Measurements from ENCODE around the gene GGT6.
"Not testable (repeated sequence)": the region's sequence is repeated elsewhere in the genome, so short reads cannot be mapped to it uniquely, and the experiment has no call there.

The GGT6 gene, protein sequence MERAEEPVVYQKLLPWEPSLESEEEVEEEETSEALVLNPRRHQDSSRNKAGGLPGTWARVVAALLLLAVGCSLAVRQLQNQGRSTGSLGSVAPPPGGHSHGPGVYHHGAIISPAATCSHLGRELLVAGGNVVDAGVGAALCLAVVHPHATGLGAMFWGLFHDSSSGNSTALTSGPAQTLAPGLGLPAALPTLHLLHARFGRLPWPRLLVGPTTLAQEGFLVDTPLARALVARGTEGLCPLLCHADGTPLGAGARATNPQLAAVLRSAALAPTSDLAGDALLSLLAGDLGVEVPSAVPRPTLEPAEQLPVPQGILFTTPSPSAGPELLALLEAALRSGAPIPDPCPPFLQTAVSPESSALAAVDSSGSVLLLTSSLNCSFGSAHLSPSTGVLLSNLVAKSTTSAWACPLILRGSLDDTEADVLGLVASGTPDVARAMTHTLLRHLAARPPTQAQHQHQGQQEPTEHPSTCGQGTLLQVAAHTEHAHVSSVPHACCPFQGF

GRCh38 chr17:4560421-4560820 lies at the start of gene GGT6:
TSS of gene GGT6 (minus strand) at chr17:4560577. CDS start at chr17:4560521, 56 bp downstream.
- Histone ChIP-seq H3K9me3 (ENCODE audit: control insufficient read depth in 2 of 2, low read length in 2 of 2) (no peaks in the 10 kb centered on the region), H3K9ac (ENCODE audit: low read length in 2 of 2) (no peak within 1 kb of the TSS), H3K4me3 (ENCODE audit: low read length in 2 of 2) (no peak within 1 kb of the TSS), H3K27ac (ENCODE audit: low read length) (no peak within 1 kb of the TSS), H3K27me3 (ENCODE audit: control insufficient read depth in 1 of 2, insufficient read depth in 2 of 2, low read length in 2 of 2) (peaks cover 3 to 6% of the 10 kb centered on the region in 2 donors), H3K4me1 (ENCODE audit: control insufficient read depth, insufficient read depth, low read length) (peaks cover 7% of the 10 kb centered on the region), H3K36me3 (ENCODE audit: control insufficient read depth in 2 of 2, insufficient read depth in 2 of 2, low read length in 2 of 2) (no peaks in the 10 kb centered on the region)

DNA sequence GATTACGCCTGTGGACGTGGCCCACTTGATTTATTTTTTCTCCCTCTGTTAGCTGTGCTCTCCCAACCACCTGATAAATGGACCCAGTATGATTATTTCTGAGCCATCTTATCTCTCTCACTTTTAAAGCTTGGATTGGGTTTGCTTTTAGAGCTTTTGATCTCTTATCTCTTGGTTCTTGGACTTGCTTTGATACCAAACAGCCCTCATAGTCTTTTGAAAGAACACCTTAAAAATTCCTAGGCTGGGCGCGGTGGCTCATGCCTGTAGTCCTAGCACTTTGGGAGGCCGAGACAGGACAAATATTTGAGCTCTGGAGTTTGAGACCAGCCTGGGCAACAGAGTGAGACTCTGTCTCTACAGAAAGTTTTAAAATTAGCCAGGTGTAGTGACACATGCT lies 49.8 kb upstream of the GGT6 start:
- Histone ChIP-seq H3K36me3 (ENCODE audit: control insufficient read depth in 2 of 2, insufficient read depth in 2 of 2, low read length in 2 of 2) (no peaks in the 10 kb centered on the region), H3K9me3 (ENCODE audit: control insufficient read depth in 2 of 2, low read length in 2 of 2) (no peaks in the 10 kb centered on the region), H3K27ac (ENCODE audit: low read length) (no peak overlapping the region), H3K4me3 (ENCODE audit: low read length in 2 of 2) (no peak overlapping the region), H3K9ac (ENCODE audit: low read length in 2 of 2) (no peak overlapping the region), H3K4me1 (ENCODE audit: control insufficient read depth, insufficient read depth, low read length) (no peaks in the 10 kb centered on the region), H3K27me3 (ENCODE audit: control insufficient read depth in 1 of 2, insufficient read depth in 2 of 2, low read length in 2 of 2) (no peaks in the 10 kb centered on the region)

DNA sequence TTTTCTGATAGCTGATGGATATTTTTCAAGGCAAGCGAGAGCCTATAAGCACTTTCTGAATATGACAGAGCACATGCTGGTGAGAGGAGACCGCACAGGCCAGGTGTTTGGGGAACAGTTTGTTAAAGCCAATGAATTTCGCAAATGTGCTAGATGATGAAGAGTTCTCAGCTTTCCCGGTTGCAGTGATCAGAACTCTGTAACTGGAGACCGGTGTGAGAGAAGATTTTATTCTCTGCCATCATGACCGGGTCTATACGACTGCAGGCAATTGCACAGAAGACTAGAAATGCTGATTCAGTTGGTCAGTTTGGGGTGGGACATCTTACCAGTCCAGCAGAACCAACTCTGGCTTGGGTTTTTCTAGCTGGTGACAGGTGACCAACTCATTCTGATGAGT lies 49.4 kb upstream of the GGT6 start:
- no peaks in the 10 kb centered on the region for H3K4me1 ChIP-seq (ENCODE audit: control insufficient read depth, insufficient read depth, low read length)
- no peak overlapping the region for H3K9ac ChIP-seq (ENCODE audit: low read length in 2 of 2)
- H3K4me3 ChIP-seq (ENCODE audit: low read length in 2 of 2), result no peak overlapping the region
- no peaks in the 10 kb centered on the region for H3K27me3 ChIP-seq (ENCODE audit: control insufficient read depth in 1 of 2, insufficient read depth in 2 of 2, low read length in 2 of 2)
- H3K36me3 ChIP-seq (ENCODE audit: control insufficient read depth in 2 of 2, insufficient read depth in 2 of 2, low read length in 2 of 2), result no peaks in the 10 kb centered on the region
- H3K27ac ChIP-seq (ENCODE audit: low read length), result no peak overlapping the region
- no peaks in the 10 kb centered on the region for H3K9me3 ChIP-seq (ENCODE audit: control insufficient read depth in 2 of 2, low read length in 2 of 2)

- Histone ChIP-seq H3K27me3 (ENCODE audit: control insufficient read depth in 1 of 2, insufficient read depth in 2 of 2, low read length in 2 of 2) (no peaks in the 10 kb centered on the region), H3K36me3 (ENCODE audit: control insufficient read depth in 2 of 2, insufficient read depth in 2 of 2, low read length in 2 of 2) (no peaks in the 10 kb centered on the region), H3K4me3 (ENCODE audit: low read length in 2 of 2) (no peak overlapping the region), H3K4me1 (ENCODE audit: control insufficient read depth, insufficient read depth, low read length) (peaks cover 4% of the 10 kb centered on the region), H3K9me3 (ENCODE audit: control insufficient read depth in 2 of 2, low read length in 2 of 2) (no peaks in the 10 kb centered on the region), H3K9ac (ENCODE audit: low read length in 2 of 2) (no peak overlapping the region), H3K27ac (ENCODE audit: low read length) (no peak overlapping the region)
Observed at GRCh38 chr17:4607773-4608187, 47.4 kb upstream of the GGT6 start.

- Histone ChIP-seq H3K9me3 (ENCODE audit: control insufficient read depth in 2 of 2, low read length in 2 of 2) (no peaks in the 10 kb centered on the region), H3K4me1 (ENCODE audit: control insufficient read depth, insufficient read depth, low read length) (peaks cover 4% of the 10 kb centered on the region), H3K9ac (ENCODE audit: low read length in 2 of 2) (no peak overlapping the region), H3K4me3 (ENCODE audit: low read length in 2 of 2) (no peak overlapping the region), H3K27me3 (ENCODE audit: control insufficient read depth in 1 of 2, insufficient read depth in 2 of 2, low read length in 2 of 2) (no peaks in the 10 kb centered on the region), H3K27ac (ENCODE audit: low read length) (no peak overlapping the region), H3K36me3 (ENCODE audit: control insufficient read depth in 2 of 2, insufficient read depth in 2 of 2, low read length in 2 of 2) (no peaks in the 10 kb centered on the region)
Observed at GRCh38 chr17:4607261-4607741, 46.9 kb upstream of the GGT6 start.

- H3K27me3 ChIP-seq (ENCODE audit: control insufficient read depth in 1 of 2, insufficient read depth in 2 of 2, low read length in 2 of 2), result no peaks in the 10 kb centered on the region
- H3K9me3 ChIP-seq (ENCODE audit: control insufficient read depth in 2 of 2, low read length in 2 of 2), result no peaks in the 10 kb centered on the region
- no peak overlapping the region for H3K27ac ChIP-seq (ENCODE audit: low read length)
Observed at GRCh38 chr17:4605826-4606225, 45.4 kb upstream of the GGT6 start.

DNA sequence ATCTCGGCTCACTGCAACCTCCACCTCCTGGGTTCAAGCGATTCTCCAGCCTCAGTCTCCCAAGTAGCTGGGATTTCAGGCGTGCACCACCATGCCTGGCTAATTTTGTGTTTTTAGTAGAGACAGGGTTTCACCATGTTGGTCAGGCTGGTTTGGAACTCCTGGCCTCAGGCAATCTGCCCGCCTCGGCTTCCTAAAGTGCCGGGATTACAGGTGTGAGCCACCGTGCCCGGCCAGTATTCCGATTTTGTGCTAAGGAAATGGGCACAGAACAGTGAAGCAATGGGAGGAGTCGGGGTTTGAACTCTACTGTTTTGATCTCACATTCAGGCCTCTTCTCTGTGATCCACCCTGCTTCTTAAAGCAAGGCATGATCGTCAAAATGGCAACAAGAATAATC lies 44.4 kb upstream of the GGT6 start:
- not testable (repeated sequence) for H3K27me3 ChIP-seq (ENCODE audit: control insufficient read depth in 1 of 2, insufficient read depth in 2 of 2, low read length in 2 of 2); H3K4me1 ChIP-seq (ENCODE audit: control insufficient read depth, insufficient read depth, low read length); H3K9ac ChIP-seq (ENCODE audit: low read length in 2 of 2); H3K4me3 ChIP-seq (ENCODE audit: low read length in 2 of 2); H3K27ac ChIP-seq (ENCODE audit: low read length); H3K36me3 ChIP-seq (ENCODE audit: control insufficient read depth in 2 of 2, insufficient read depth in 2 of 2, low read length in 2 of 2); H3K9me3 ChIP-seq (ENCODE audit: control insufficient read depth in 2 of 2, low read length in 2 of 2)

More at GRCh38 chr17:4605826-4606225, 45.4 kb upstream of the GGT6 start:
- Histone ChIP-seq H3K4me1 (ENCODE audit: control insufficient read depth, insufficient read depth, low read length) (peaks cover 4% of the 10 kb centered on the region), H3K9ac (ENCODE audit: low read length in 2 of 2) (no peak overlapping the region), H3K36me3 (ENCODE audit: control insufficient read depth in 2 of 2, insufficient read depth in 2 of 2, low read length in 2 of 2) (no peaks in the 10 kb centered on the region), H3K4me3 (ENCODE audit: low read length in 2 of 2) (no peak overlapping the region)

GRCh38 chr17:4604111-4604644 lies 43.8 kb upstream of the GGT6 start:
- H3K27me3 ChIP-seq (ENCODE audit: control insufficient read depth in 1 of 2, insufficient read depth in 2 of 2, low read length in 2 of 2), result peaks cover 0 to 5% of the 10 kb centered on the region in 2 donors
- no peaks in the 10 kb centered on the region for H3K9me3 ChIP-seq (ENCODE audit: control insufficient read depth in 2 of 2, low read length in 2 of 2)
- H3K4me1 ChIP-seq (ENCODE audit: control insufficient read depth, insufficient read depth, low read length), result peaks cover 10% of the 10 kb centered on the region
- no peak overlapping the region for H3K27ac ChIP-seq (ENCODE audit: low read length)
- H3K9ac ChIP-seq (ENCODE audit: low read length in 2 of 2), result no peak overlapping the region
- H3K36me3 ChIP-seq (ENCODE audit: control insufficient read depth in 2 of 2, insufficient read depth in 2 of 2, low read length in 2 of 2), result no peaks in the 10 kb centered on the region
- no peak overlapping the region for H3K4me3 ChIP-seq (ENCODE audit: low read length in 2 of 2)

- Histone ChIP-seq H3K9me3 (ENCODE audit: control insufficient read depth in 2 of 2, low read length in 2 of 2) (no peaks in the 10 kb centered on the region), H3K4me1 (ENCODE audit: control insufficient read depth, insufficient read depth, low read length) (peaks cover 10% of the 10 kb centered on the region), H3K27me3 (ENCODE audit: control insufficient read depth in 1 of 2, insufficient read depth in 2 of 2, low read length in 2 of 2) (peaks cover 0 to 5% of the 10 kb centered on the region in 2 donors), H3K4me3 (ENCODE audit: low read length in 2 of 2) (no peak overlapping the region), H3K27ac (ENCODE audit: low read length) (no peak overlapping the region), H3K9ac (ENCODE audit: low read length in 2 of 2) (no peak overlapping the region), H3K36me3 (ENCODE audit: control insufficient read depth in 2 of 2, insufficient read depth in 2 of 2, low read length in 2 of 2) (no peaks in the 10 kb centered on the region)
Observed at GRCh38 chr17:4602041-4602440, 41.7 kb upstream of the GGT6 start.

DNA sequence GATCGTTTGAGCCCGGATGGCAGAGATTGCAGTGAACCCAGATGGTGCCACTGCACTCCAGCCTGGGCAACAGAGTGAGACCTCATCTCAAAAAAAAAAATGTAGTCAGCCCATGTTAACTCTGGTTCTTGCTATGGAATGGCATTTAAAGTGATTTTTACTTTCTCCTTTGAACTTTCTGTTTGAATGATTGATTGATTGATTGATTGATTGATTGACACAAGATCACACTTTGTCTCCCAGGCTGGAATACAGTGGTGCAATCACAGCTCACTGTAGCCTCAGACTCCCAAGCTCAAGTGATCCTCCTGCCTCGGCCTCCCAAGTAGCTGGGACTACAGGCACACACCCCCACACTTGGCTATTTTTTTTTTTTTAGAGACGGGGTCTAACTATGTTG lies 40.9 kb upstream of the GGT6 start:
- Histone ChIP-seq H3K4me3 (ENCODE audit: low read length in 2 of 2) (no peak overlapping the region), H3K9me3 (ENCODE audit: control insufficient read depth in 2 of 2, low read length in 2 of 2) (no peaks in the 10 kb centered on the region), H3K9ac (ENCODE audit: low read length in 2 of 2) (no peak overlapping the region), H3K36me3 (ENCODE audit: control insufficient read depth in 2 of 2, insufficient read depth in 2 of 2, low read length in 2 of 2) (no peaks in the 10 kb centered on the region), H3K27ac (ENCODE audit: low read length) (no peak overlapping the region), H3K4me1 (ENCODE audit: control insufficient read depth, insufficient read depth, low read length) (peaks cover 10% of the 10 kb centered on the region), H3K27me3 (ENCODE audit: control insufficient read depth in 1 of 2, insufficient read depth in 2 of 2, low read length in 2 of 2) (peaks cover 0 to 5% of the 10 kb centered on the region in 2 donors)

DNA sequence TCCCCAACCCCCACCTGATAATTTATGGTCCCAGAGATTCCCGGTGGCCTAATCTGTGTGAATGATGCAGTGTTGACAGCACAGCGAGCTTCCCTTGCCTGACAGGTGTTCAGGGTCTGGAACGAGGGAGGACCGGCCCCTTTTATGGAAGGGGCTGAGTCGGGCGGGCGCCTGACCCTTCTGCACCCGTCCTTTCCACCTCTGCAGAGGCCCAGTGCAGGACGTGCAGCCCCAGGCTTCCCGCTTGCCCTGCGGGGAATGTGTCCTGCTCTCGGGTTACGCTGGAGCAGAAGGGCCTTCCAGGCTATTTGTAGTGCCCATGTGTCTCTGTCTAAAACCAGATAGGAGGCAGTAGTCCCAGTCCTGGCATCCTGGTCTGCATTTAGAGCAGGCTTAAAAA lies 40.2 kb upstream of the GGT6 start:
- H3K9me3 ChIP-seq (ENCODE audit: control insufficient read depth in 2 of 2, low read length in 2 of 2), result no peaks in the 10 kb centered on the region
- H3K4me3 ChIP-seq (ENCODE audit: low read length in 2 of 2), result no peak overlapping the region
- H3K27ac ChIP-seq (ENCODE audit: low read length), result no peak overlapping the region
- H3K9ac ChIP-seq (ENCODE audit: low read length in 2 of 2), result no peak overlapping the region
- H3K27me3 ChIP-seq (ENCODE audit: control insufficient read depth in 1 of 2, insufficient read depth in 2 of 2, low read length in 2 of 2), result peaks cover 0 to 5% of the 10 kb centered on the region in 2 donors
- peaks cover 10% of the 10 kb centered on the region for H3K4me1 ChIP-seq (ENCODE audit: control insufficient read depth, insufficient read depth, low read length)
- H3K36me3 ChIP-seq (ENCODE audit: control insufficient read depth in 2 of 2, insufficient read depth in 2 of 2, low read length in 2 of 2), result no peaks in the 10 kb centered on the region

Data from stomach smooth muscle (tissue), 2 donors.